GM12865 (cell line): ENCODE measurements around the gene TRMT61A.

ENCODE experiments used
- DNase-seq: peaks from one replicate; pipeline ENCODE4 v3.0.0; 2010; ENCODE audit warnings: low read depth
- H3K4me3 ChIP-seq: 2 replicates; pipeline ENCODE4 v1.5.1; 2011; ENCODE audit warnings: mild to moderate bottlenecking, low read depth, low read length, control low read depth
- TF ChIP-seq, protein P1 (sequence below): IDR thresholded peaks from 2 replicates; pipeline ENCODE4 v1.5.1; 2011; ENCODE audit warnings: low read length, control low read depth, low read depth, inconsistent platforms; ENCODE audit not compliant: insufficient read depth; ENCODE audit errors: missing control alignments

TRMT61A gene

DNA sequence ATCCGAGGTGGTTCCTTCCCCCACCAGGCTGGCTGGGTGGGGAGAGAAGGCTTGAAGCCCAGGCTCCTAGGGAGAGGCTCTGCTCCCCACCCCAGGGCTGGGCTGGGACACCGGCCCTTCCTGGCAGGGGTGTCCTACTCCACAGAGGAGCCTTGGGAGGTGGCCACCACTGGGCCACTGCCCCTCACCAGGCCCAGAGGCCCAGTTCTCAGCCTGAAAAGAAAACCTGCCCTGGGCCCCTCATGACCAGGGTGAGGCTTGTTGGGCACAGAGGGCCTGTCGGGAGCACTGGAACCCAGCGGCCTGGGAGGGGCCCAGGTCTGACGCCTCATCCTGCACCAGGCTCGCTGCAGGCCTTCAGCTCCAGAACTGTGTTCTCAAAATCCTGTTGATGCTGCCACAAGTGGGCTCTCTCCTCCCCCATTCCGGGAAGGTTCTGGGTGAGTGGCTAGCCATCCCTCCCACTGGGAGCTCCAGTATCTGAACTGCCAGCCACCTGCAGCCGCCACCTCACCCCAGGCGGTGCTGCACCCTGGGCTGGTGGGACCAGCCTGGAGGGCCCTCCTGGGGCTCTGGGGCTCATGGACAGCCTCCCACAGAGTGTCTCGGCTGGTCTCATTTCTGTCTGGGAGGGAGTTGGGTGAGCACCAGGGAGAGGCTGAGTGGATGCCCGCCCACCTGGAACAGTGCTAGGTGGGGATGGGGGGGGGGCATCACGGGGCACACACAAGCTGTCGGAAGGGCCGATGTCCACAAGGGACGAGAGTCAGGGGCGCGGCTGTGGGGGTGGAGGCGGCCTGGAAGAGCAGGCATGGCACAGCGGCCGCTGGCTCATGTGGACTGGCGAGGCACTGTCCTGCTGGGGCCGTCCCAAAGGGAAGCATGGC is 21.7 kb downstream of the TRMT61A start:
- no peak overlapping the region for H3K4me3 ChIP-seq
- TF ChIP-seq, protein P1, sequence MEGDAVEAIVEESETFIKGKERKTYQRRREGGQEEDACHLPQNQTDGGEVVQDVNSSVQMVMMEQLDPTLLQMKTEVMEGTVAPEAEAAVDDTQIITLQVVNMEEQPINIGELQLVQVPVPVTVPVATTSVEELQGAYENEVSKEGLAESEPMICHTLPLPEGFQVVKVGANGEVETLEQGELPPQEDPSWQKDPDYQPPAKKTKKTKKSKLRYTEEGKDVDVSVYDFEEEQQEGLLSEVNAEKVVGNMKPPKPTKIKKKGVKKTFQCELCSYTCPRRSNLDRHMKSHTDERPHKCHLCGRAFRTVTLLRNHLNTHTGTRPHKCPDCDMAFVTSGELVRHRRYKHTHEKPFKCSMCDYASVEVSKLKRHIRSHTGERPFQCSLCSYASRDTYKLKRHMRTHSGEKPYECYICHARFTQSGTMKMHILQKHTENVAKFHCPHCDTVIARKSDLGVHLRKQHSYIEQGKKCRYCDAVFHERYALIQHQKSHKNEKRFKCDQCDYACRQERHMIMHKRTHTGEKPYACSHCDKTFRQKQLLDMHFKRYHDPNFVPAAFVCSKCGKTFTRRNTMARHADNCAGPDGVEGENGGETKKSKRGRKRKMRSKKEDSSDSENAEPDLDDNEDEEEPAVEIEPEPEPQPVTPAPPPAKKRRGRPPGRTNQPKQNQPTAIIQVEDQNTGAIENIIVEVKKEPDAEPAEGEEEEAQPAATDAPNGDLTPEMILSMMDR = no peak
- no peak for DNase-seq

DNA sequence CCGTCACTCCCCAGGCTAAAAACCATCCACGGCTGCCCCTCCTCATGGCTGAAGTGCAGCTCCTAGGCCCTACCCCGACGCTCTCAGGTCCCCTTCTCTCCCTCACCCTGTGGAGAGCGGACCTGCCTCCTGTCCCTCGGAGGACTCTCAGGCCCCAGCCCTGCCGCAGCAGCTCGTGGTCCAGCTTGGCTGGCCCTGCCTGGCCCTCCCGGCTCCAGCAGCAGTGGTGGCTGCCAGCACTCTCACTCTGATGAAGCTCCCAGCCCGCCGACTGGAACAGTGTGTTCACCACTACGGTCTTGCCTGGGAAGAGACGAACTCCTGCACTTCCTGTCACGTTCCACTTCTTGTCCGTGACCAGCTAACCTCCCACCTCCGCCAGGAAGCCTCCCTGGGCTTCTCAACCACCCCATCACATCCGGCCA is 22.4 kb downstream of the TRMT61A start:
- no peak for DNase-seq
- H3K4me3 ChIP-seq = no peak overlapping the region
- TF ChIP-seq, protein P1 = no peak

DNA sequence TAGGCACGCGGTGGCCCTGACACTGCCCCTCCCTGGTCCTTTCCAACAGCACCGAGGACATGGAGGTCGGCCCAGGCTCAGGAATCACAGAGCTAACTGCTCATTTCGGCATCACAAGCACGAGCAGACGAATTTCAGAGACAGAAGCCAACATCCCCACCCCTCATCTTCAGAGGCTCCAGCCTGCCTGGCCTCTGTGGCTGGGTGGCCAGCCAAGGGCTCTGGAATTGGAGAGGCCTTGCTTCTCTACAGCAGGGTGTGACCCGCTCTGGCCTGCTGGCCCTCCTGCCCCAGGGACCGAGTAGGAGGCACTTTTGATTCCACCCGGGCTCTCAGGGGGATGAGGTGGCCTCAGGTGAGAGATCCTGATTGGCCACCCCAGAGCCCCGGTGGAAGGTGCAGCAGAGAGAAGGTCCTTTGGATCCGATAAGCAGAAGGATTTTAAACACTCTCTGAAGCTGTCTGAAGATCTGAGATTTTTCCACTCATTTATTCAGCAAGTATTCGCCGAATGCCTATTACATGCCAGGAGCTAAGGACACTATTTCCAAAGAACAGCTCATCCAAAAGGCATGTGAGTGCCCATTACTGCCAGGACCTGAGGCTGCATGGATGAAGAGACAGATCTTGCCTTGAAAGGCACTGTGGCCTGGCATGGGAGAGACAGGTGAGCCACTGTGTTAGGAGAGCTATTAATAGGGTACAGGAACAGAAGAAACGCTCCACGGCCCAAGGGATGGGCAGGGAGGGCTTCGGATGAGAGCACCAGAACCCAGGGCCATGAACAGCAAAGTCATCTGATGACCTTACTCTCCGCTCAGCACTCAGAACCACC is 23.2 kb downstream of the TRMT61A start:
- H3K4me3 ChIP-seq = no peak overlapping the region
- TF ChIP-seq, protein P1 = no peak
- DNase-seq = no peak

DNA sequence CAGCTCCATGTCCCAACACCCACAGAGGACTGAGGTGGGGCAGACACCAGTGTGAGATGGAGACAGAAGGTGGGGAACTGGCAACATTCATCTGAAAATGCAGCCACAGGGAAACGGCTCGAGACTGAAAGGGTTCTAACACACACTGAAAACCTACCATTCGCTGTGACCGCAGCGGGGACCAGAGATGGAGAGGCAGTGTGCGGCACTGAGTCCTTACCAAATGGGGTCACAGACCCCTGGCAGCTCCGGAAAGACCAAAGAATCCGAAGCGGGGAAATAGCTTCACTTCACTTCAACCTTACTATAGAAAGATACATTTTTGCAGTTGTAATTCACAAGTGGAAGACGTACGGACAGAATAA is 23.8 kb downstream of the TRMT61A start:
- no peak for DNase-seq
- H3K4me3 ChIP-seq = no peak overlapping the region
- TF ChIP-seq, protein P1 = no peak

DNA sequence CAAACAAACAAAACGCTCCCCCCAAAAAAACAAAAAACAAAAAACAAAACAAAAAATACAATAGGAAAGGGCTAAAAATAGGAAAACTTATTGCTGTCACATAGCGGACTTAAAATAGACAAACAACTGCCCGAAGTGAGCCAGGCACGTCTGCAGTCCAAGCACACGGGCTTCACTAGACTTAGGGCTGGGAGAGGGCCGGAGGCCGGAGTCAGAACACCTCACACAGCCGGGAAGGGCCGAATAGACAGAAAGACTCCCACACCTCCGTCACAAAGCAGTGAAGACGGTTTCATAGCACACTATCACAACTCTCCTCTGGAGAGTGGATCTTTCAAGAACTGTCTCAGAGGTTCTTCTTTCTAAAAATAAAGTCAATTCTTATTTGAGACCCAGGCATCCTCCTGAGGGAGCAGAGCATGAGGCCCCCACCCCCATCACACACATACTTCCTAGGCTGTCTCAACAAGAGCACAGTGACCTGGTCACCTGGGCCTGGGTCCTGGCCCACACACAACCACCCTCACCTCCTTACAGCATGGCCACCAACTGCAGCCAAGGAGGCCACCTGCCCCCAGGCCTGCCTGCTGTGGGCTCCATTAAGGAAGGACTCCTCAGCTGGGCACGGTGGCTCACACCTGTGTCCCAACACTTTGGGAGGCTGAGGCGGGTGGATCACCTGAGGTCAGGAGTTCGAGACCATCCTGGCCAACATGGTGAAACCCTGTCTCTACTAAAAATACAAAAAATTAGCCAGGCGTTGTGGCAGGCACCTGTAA is 26.8 kb downstream of the TRMT61A start:
- DNase-seq = no peak
- H3K4me3 ChIP-seq = no peak overlapping the region
- TF ChIP-seq, protein P1 = no peak

DNA sequence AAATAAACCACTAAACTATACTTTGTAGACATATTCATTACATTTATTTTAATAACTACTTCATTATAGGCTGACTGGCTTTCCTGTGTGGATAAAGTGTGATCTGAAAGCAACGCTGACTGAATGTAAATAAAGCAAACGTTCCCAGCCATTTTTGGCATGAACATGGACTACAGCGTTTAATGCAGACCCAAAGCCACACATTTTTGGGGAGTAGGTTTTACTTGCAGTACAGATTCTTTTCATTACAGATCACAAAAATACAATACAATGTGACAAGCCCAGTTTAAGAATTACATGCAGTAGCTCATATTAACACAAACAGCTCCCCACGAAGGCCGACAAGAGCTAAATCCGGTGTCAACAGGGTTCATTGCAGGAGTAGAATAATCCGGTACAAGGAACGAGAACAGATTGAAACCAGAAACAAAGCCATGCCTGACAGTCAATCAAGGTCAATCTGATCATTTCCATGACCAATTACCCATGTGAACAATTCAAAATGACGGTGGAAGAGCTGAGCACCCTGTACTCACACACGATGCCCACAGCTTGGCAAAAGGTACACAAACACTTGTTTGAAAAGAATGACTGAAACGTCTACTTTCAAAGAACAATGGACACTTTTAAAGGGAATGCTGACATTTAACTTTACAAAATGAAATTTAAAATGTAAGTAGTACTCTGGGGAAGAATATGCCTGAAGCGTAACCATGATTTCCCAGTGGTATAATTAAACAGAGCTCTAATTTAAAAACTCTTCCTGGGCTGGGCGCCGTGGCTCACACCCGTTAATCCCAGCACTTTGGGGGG is 28.2 kb downstream of the TRMT61A start:
- no peak overlapping the region for H3K4me3 ChIP-seq
- DNase-seq = no peak
- TF ChIP-seq, protein P1 = no peak
